ENCODE measurements around the gene COL7A1. TPM values are rescaled to one million over a fixed set of nuclear protein-coding genes. Genes with fewer than 3 reads are reported as not detected.

Gene COL7A1
- total and polyA plus RNA-seq, 2 experiments from 2014 or later: 4.0 to 7.9 TPM

- no peak for TF ChIP-seq ZNF462 (CRISPR knock-in tag; IDR thresholded peaks at IDR 0.05)
- TF ChIP-seq POLR2AphosphoS5 (IDR thresholded peaks at IDR 0.05; ENCODE audit: low read depth): no peak
- TF ChIP-seq REST (IDR thresholded peaks at IDR 0.05; ENCODE audit: unreplicated experiment): no peak
- TF ChIP-seq EZH2 (IDR thresholded peaks at IDR 0.05; ENCODE audit: low read depth, unreplicated experiment): no peak
These were observed 29.6 kb upstream of the COL7A1 start (continued) for GRCh38 chr3:48624767-48625166.
